NCI-H1105 (cell line): Measurements from ENCODE around the gene RPS28.
"Not testable (repeated sequence)": the region's sequence is repeated elsewhere in the genome, so short reads cannot be mapped to it uniquely, and the experiment has no call there.

Experiments
- DNase-seq: peaks from one replicate; lab custom pipeline; 2025; lab: John Stamatoyannopoulos, UW

Gene RPS28

GRCh38 chr19:8342684-8343482 is 21.6 kb downstream of the RPS28 start, which contains the start of gene KANK3:
TSS of gene KANK3 (minus strand) at chr19:8343262. CDS start at chr19:8337828, 5,434 bp downstream.
- DNase-seq: peak; percentile 81

- DNase-seq: no peak
Observed at GRCh38 chr19:8343483-8343844, 22.2 kb downstream of the RPS28 start.

- not testable (repeated sequence) for DNase-seq
Observed at GRCh38 chr19:8349629-8350372, 28.5 kb downstream of the RPS28 start.

GRCh38 chr19:8352134-8352827 is 31.0 kb downstream of the RPS28 start:
- DNase-seq: no peak

- DNase-seq: not testable (repeated sequence)
Observed at GRCh38 chr19:8352845-8353244, 31.5 kb downstream of the RPS28 start.

GRCh38 chr19:8355631-8356402 is 34.5 kb downstream of the RPS28 start:
- DNase-seq: no peak

GRCh38 chr19:8357007-8357521 is 35.8 kb downstream of the RPS28 start:
- DNase-seq: no peak

GRCh38 chr19:8358948-8359347 is 37.7 kb downstream of the RPS28 start:
- DNase-seq: no peak

- DNase-seq: no peak
Observed at GRCh38 chr19:8360196-8360595, 38.9 kb downstream of the RPS28 start.

- DNase-seq: peak; percentile 73
Observed at GRCh38 chr19:8361921-8362793, 40.9 kb downstream of the RPS28 start.

- no peak for DNase-seq
Observed at GRCh38 chr19:8363803-8364771, 42.8 kb downstream of the RPS28 start, which contains the start of gene ANGPTL4. TSS of gene ANGPTL4 (plus strand) at chr19:8364155. CDS start at chr19:8364322, 167 bp downstream.

- no peak for DNase-seq
Observed at GRCh38 chr19:8366121-8366581, 44.9 kb downstream of the RPS28 start.

GRCh38 chr19:8366961-8367326 is 45.6 kb downstream of the RPS28 start:
- no peak for DNase-seq

GRCh38 chr19:8367327-8368001 is 46.2 kb downstream of the RPS28 start:
- peak; percentile 72 for DNase-seq

GRCh38 chr19:8370176-8371010 is 49.1 kb downstream of the RPS28 start:
- no peak for DNase-seq

- no peak for DNase-seq
Observed at GRCh38 chr19:8371011-8371804, 49.9 kb downstream of the RPS28 start.
